ENCODE measurements around the gene GALNT18.

Gene GALNT18

DNA sequence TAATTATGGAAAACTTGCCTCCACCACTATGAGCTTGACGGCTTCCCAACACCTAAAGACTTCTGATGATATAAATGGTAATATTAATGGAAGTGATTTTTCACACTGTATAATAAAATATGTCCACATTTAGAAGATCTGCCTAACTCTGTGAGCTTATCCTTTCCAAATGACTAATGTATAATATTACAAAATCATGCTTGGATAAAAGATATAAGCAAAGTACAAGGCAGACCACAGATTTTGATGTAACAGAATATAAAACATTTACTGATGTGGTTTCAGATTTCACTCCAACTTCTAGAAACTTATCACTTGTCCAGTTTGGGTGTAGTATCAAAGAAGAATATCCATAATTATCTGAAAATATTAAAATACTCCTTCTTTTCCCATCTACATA lies 36.9 kb downstream of the GALNT18 start:
- DNase-seq, result no peak

DNA sequence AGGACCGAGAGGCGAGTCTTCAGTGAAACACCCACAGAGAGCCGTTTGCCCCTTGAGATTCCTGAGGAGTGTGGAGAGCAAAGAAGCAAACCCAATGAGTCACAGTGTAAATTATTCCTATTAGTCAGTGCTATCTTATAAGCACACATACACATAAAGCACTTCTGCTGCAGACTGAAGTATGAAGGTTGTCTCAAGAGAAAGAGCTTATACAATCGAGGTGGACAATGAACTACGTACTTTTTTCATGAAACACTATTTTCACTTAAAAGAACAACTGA lies 37.3 kb downstream of the GALNT18 start:
- no peak for DNase-seq

DNA sequence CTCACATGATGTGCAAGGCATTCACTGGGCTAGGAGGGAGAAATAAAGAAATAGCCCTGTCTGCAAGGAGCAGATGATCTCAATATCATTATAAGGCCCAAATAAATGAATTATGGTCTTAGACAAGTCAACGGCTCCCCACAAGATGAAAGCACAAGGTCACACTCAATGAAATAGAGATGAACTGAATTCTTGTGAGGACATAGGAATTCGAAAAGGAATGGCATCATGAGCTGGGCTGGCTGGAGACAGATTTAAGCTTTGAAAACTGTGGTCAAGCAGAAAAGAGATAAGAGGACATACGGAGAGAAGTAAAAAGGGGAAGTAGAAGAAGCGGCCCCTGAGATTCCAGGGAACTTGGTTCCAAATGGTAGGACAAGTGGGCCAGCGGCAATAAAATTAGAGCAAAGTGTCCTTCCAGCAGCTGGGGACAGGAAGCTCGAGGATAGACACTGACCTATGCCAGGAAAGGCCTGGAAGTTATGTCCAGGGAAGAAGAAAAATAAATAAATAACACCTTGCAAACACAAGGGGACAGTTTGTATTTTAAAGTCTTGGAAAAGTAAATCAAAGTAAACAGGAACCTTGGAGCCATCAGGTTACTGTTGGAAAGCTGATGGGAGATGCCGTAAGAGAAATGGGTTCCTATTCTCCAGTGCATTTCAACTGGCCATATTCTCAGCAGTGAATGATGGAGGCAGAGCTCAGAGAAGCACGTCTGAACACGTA lies 37.8 kb downstream of the GALNT18 start:
- DNase-seq, result no peak

DNA sequence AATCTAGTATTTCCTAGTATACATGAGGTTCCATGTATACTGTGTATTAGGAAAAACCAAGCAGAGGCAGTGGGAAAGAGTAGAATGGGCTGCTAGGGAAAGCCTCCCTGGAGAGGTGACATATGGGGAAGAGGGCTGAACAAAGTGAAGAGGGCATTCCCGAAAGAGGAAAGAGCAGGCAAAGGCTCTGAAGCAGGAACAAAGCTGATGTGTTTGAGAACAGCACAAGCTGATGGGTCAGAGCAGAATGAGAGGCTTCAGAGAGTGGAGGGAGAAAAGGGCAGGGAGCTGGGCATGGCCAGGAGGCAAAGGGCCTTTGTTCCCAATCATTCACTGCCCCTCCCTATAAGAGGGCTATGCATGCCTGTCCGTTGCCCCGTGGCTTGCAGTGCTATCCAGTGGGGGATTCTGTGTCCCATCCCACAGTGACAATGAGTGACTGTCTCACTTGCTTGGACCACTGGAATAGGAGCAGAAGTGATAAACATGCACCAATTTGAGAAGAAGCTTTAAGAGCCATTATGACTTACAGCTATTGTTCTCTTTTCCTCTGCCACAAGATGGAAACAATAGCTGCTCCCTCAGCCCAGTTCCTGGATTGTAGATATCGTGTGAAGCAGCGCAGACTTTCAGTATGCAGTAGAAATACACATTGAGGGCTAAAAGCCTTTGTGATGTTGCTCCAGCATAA lies 39.6 kb downstream of the GALNT18 start:
- DNase-seq, result no peak

DNA sequence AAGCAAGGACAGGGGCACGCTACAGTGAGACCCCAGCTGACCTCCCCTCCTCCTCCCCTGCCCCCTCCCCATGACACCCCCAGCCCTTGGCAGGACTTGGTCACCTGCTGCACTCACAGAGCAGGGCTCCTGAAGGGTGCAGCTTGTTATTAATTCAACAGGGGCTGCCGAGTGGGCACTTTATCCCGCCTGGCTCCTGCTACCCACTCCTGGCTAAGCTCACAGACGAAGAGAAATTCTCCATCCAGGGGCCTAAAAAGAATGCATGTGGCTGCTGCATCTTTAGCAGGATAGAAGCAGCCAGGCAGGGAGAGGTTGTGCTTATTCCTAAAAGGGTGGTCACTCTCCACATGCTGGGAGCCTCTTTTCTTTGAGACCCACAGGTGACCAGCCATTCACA lies 40.3 kb downstream of the GALNT18 start:
- DNase-seq, result no peak

DNA sequence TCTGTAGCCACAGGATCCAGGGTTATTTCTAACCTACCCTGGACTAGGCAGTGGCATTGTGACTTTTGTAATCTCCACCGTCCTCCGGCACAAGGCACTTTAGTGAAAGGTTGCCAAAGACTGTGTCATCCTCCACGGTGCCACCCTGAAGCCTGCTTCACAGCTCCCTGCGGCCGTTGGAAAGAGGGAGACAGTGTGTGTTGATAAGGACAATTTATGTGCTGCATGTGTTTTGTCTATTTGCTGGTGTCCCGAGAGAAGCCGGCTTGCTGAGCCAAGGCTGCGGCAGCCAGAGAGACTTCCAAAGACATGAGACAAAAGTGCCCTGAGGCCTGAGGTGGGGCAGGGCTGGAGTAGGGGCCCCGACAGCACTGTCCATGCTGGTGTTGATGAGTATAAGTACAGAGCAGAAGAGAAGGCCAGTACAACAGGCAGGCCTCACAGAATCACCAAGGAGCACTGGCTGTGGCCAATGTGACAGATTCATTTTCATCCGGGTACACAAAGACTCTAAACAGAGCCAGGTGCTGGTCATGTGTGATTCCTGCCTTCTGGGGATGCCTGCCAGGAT lies 40.9 kb downstream of the GALNT18 start:
- DNase-seq, result no peak

DNA sequence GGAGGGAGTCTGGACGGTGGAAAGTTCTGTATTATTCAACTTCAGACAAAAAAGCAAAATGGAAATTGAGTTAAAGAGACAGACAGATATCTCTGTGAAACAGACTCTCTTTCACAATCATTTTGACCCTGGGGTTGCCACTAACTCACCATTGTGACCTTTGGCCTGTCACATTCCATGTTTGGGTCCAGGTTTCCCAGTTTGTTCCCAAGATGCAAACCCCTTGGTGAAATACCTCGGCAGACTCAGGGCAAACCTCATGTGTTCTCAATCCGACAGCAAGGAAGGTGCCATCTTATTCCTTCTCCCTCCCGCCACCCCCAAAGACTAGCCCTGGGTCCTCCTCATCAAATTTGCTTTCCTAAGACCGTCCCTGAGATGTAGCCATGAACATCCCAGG lies 41.8 kb downstream of the GALNT18 start:
- DNase-seq, result no peak

DNA sequence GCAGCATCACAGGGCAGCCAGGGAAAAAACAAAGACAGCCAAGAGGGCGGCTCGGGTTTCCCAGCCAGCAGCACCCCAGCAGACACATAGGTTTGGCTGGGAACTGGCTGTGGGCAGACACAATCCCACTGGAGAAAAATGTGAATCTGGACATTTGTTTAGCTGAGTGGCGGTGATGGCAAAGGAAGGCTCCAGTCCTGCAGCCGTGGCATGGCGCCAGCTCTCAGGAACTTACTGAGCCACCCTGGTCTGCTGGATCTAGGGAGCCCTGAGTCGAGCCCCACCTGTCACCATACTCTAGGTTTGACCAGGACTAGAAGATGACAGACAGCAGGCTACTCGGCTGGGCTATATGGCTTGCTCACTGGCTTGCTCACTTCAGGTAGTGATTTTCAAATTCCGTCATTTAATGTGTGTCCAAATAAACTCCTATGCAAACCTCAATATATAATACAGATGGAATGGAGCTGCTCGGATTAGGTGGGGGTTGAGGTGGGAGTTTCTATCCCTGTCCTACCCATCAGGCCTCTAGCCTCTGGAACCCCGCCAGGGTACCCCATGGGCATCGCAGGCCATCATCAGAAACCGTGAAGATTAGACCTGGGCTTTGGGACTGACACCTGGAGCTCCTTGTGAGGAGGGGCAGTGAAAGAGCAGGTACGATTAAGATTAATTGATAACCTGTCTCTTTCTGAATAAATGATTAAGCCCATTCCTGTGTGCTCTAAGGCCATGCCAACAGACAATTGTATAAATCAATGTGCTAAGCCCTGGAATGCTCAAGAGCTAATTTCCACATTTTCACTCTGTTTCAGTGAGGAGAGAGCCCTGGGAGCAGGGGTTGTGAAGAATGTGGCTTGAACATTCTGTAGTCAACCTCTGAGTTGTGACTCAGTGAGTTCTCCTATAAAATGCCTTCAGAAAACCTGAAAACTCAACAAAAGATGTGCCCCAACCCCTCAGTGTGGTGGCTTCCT lies 42.5 kb downstream of the GALNT18 start:
- DNase-seq, result no peak

DNA sequence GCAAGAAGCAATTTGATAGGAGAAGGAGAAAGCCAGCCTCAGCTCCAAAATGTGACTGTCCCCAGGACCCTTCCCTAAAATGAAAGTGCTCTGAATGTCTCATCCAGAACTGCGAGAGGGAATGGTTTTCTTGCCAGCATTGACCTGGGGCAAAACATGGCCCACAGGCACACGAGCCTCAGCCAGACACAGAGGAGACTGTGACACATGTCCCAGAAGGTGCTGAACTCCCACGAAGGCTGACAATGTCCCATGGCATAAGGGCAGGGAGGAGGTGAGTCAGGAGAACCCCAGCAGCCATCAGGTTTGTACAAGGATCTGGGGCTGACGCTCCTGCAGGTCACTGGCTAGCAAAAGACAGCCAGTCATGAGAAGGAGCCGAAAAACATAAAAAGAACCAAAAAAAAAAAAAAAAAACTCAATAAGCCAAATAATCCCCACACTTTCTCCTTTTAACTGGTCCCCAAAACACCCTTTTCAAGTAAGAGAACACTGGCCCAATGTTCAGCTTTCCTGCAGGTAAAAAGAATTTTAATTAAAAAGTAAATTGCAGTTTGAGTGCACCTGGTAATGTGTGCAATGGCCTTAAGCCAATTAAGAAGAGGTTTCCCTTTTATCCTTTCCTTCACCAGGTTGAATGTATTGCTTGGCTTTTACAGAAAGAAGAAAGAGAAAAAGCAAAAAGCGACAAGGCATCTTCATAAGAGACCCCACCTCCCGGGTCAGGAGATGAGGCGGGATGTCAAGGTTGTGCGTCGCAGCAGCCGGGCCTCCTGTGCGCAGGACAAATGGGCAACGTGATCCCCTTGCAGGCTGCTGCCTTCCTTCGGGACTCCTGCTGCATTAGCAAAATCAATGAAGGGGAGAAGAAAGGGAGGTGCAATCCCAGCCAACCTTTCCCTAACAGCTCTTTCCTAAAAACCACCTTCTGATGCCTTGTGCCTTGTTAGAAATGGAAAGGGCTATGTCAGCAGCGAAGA lies 43.6 kb downstream of the GALNT18 start:
- DNase-seq, result no peak

DNA sequence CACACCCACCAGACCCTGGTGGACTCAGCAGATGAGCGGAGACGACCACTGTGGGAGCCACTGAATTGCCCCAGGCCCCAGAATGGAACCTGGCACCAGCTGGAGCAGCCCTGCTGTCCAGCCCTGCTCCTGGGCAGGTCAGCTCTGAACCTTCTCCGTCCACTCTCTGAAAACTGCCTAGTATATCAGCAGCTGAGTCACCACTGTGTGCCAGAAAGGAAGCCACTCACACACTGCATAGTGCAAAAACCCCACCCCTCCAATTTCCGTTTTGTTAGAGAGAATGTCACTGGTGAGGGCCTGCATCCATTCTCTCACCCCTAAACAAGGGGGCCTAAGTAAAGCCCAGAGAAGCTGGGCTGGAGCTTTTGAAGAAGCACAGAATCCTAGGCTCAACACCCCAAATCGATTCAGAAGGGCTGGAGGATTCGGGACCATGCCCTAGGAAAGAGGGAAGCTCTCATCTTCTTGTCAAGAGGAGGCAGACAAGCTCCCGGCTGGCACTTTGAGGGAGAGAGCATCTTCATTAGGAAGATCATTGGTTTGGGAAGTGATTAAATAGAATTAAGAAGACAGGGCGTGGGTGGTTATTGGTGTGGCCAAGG lies 44.5 kb downstream of the GALNT18 start:
- no peak for DNase-seq

DNA sequence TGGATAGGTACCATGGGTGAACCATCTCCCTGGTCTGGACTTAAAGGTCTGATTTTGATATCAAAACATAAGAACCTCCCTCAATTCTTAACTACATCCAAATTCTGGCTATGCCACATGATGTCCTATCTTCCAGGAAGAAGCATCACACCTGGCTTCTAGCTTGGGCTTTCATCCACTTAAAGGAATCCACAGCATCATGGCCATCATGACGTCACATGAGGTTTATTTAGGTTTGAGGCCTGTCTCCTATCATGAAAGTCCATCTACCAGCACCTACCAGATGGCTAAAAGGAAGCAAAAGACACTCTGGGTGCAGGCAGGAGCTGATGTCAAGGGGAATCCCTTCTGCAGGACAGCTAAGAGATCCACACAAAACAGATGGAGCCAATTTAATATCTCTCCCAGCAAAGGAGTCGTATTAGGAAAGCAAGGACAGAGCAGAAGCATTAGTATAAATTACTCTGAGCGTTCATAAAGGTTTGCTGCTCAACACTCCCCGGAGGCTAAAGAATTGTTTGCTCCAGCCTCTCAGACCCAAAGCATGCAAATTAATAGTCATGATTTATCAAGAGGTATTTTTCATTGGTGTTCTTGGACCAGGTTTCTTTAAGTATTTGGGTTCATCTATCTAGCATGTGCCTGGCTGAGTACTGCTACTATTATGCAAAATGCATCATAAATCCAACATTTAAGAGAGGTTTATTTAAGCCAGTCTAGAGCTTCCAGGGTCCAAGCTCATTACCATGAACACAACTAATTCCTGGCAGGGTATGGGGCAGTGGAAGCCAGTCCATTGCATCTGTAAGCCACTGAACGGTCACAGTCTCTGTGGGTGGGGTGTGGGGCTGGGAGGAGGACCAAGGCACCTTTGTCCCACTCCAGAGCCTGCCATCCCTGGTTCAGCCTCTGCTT lies 47.2 kb downstream of the GALNT18 start:
- DNase-seq, result no peak

DNA sequence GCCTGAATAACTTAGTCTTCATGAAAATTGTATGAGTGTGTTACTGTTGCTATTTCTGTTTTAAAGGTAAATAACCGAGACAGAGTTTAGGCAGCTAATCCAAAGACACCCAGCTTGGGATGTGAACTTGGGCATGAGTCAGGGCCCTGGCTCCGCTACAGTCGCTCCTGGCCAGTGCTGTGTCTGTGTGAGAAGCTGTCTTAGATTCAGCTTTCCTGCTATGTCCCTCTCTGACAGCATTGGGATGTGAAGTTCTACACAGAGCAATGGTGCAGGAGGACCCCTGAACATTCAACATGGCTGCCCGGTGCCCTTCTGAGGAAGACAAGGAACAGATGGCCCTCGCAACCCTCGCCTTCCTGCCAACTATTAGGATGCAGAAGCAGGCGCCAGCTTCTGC lies 49.4 kb downstream of the GALNT18 start:
- DNase-seq, result no peak

DNA sequence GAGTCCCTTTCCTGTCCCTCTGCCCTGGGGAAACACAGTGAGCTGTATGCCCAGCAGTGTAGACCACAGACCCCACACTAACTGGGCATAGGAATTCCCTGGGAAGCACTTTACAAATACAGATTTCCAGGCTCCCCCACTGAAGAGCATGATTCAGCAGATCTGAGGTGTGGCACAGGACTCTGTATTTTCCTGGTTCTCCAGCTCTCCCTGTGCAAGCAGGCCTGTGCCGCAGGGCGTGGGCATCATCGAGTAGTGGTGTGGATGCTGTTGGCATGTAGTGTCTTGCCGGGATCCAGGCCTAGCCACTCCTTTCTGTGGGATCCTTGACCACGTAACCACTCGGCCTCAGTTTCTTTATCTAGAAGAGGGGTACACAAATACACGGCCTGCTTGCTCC lies 49.9 kb downstream of the GALNT18 start:
- no peak for DNase-seq

DNA sequence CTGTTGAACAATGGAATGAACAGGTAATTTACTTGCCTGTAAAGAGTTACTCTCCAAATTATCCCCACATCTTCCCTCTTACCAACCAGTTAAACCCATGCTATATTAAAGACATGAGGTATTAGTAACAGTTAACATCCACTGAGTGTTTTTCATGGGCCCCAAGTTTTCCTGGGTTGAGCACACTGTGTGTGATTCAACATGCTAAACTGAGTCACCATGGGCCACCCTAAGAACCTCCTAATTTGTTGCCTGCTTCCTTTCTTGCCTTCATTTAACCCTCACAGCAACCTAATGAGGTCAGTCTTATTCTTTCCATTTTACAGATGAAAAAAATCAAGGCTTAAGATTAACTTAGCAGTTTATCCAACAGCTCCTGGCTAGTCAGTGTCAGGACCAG lies 51.0 kb downstream of the GALNT18 start:
- peak; percentile 47 for DNase-seq

DNA sequence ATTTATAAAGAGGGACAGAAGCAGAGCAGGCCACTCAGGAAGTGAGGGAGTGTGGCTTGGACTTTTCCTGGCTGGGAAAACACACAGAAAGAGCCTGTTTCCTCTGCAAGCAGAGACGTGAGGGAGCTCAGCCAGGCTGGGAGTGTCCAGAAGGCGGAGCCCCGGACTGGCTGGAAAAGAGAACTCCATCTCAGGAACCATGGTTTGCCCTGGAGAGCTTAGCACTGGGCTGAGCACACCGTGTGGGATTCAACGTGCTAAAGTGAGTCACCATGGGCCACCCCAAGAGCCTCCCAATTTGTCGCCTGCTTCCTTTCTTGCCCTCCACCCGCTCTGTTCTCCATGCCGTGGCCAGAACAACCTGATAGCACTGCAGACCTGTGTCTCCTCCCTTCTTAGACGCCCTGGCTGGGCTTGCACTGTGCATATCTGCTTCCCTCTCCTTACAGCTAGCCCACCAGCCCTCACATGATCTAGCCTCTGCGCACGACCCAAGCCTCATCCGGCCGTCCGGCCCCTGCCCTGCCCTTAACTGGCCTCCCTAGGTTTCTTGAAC lies 51.8 kb downstream of the GALNT18 start:
- peak; percentile 15 for DNase-seq

DNA sequence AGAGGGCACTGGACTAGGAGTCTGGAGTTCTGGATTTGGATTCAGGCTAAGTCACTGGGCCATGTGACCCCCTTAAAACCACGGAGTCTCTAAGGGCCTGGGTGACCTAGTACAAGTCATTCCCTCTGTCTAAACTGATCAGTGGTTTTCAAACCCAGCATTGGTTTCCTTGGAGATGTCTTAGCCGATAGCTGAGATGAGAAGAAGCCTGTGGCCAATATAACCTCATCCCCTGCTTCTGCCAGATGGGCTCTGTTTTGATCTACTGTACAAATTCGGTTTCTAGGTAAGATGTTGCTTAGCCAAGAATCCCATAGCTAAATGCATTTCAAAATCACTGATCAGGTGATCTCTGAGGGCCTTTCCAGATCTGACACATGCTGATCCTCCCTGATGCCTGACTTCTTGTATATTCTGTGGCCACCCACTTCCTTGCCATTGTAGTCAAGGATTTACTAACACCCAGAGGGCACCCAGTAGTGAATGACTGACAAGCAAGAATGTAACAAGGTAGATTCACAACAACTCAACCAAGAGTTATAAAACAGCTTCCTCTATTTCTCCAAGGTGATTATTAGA lies 53.1 kb downstream of the GALNT18 start:
- peak; percentile 70 for DNase-seq

DNA sequence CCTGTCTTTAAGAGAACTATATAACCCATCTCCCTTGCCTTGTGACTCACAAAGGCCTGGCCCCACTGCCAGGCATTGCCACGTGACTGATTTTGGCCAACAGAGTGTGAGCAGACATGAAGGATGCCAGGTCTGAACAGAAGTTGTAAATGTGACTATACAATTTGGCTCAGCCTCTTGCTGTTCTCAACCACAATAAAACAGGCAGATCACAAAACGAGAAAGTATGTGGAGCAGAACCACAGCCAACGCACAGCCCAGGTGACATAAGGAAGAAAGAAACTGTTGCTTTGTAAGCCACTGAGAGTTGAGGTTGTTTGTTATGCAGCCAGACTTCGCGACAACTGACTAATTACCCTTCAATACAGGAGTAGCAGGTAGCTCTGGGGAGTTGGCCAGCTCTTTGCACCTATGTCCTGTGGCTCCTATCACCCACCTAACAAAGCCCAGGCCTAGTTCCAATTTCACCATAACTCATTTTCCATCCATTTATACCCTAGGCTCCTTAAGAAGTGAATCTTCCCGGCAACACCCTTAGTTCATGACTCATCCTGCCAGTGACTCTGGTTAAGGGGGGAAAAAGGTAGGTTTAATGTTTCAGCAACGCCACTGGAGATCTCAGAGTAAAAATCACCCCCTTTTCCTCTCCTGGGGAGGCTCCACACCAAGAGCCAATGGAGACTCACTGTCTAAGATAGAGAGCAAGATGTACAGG lies 53.7 kb downstream of the GALNT18 start:
- DNase-seq, result peak; percentile 65

DNA sequence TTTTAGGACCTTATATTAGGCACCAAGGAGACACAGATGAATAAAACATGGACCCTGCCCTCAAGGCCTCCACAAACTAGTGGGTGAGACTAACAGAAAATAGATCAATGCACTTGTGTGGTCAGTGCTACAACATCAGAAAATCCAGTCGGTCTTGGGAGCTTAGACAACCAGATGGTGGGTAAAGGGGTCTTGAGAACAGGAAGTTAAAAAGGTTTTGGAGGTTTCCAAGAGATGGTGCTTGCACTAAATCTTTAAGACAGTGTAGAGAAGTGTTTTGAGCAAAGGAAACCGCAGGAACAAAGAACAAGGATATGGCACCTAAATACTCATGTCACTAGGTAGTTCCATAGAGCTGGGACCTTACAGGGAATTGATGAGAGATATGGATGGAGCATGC lies 56.2 kb downstream of the GALNT18 start:
- no peak for DNase-seq

Data from activated CD4-positive, alpha-beta T cell treated with anti-CD3 and anti-CD28 coated beads, Interleukin-2, Interleukin-6, amounts not matched to agents 100 ng/mL and 50 ng/mL, durations not matched to agents 16 hours and 8 hours (primary cell).